ENCODE results near the gene KRT25.
A peak's percentile ranks its signal among the peaks of the same experiment; 100 is the strongest.

The KRT25 gene, protein sequence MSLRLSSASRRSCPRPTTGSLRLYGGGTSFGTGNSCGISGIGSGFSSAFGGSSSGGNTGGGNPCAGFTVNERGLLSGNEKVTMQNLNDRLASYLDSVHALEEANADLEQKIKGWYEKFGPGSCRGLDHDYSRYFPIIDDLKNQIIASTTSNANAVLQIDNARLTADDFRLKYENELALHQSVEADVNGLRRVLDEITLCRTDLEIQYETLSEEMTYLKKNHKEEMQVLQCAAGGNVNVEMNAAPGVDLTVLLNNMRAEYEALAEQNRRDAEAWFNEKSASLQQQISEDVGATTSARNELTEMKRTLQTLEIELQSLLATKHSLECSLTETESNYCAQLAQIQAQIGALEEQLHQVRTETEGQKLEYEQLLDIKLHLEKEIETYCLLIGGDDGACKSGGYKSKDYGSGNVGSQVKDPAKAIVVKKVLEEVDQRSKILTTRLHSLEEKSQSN

DNA sequence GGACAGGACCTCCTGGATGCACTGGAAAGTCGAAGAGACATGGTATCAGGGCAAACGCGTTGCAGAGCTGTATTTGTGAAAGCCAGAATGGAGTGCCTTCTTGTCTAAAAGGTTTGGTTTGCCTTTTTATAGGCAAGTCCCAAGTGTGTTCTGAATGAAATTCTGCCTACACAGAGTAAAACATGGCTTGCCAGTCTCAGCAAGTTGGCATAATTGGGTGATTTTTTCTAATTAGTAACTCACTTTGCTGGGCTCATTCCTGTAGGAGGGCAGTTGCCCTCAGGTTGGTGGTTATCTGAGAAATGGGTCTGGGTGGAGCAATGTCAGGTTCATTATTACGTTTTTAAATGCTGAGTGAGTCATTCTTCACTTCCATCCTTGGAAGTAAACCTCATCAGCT is at the start of gene KRT25:
TSS of gene KRT25 (minus strand) at position 101 of the 400 bp plus-strand sequence. CDS start at position 41, 60 bp downstream.
- no peak for DNase-seq (ENCODE audit: low read depth in 2 of 2)

DNA sequence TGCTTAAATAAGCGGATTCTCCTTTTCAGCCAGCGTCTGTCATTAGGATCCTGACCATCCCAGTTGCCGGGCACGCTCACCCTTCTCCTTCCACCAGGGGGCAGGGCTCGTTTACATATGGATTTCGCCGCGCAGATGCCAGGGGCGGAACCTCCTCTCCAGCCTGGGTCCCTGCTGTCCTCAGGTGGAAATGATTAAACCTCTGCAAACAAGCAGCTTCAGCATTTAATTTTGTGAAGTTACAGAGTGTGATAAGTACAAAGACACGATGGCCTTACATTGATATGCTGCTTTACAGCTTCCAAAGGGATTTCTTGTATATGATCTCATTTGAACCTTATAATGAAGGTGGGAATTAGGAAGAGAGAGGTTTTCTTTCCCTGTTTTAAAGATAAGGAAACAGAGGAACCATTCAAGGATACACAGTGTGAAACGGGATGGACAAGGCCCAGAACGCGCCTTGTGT is 48.5 kb upstream of the KRT25 start:
- DNase-seq (ENCODE audit: low read depth in 2 of 2) = peak; percentile 54 to 56

DNA sequence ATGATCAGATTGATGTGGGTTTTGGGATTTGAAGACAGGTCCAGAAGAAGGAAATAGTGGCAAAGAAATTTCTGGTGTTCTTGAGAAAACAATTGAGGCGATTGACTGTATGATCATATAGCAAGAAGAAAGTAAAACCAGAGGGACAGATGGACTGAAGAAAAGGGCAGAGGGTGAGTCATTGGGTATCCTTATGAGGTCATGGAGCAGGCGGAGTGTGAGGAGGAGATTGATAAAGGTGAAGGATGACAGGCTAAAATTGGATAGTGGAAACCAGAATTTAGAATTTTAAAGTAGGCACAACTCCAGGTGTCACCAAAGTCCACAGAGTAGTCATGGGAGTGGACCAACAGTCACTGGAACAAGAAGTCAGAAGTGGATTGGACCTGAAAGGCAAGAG is 46.0 kb upstream of the KRT25 start:
- DNase-seq (ENCODE audit: low read depth in 2 of 2) = no peak

DNA sequence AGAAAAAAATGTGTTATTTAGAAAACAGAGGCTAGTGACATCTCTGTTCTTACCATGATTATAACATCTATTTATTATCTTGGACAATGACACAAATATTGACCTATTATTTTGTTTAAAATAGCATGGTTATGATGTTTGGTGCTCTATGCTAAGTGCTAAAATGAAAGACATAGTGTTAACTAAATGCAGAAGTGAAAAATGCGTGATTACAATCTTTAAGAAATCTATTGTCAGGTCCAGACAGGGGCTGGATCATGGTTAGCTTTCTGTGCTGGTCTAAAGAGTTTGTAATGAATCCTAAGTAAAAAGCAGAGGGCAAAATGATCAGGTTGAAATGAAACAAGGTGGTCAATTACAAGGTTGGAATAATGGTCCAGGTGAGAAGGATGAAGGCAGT is 45.2 kb upstream of the KRT25 start:
- no peak for DNase-seq (ENCODE audit: low read depth in 2 of 2)

DNA sequence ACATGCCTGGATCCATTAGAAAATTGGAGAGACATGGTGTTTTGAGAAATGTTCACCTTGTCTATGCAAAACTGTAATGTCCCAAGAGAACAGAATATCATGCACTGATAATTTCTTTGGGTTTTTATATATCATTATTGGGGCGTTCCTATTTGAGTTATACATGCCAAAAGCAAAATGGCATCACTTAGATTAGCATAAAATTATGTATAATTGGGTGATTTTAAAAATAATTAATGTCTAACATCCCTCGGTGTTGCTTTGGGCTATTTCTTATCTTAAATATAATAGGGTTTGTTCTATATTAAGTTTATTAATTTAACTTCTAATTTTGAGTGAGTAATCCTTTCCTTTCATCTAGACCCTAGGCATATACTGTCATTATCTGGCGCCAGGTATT is 44.7 kb upstream of the KRT25 start, which contains the start of gene KRT28:
TSS of gene KRT28 (minus strand) at position 101 of the 400 bp plus-strand sequence. CDS start at position 35, 66 bp downstream.
- no peak for DNase-seq (ENCODE audit: low read depth in 2 of 2)

DNA sequence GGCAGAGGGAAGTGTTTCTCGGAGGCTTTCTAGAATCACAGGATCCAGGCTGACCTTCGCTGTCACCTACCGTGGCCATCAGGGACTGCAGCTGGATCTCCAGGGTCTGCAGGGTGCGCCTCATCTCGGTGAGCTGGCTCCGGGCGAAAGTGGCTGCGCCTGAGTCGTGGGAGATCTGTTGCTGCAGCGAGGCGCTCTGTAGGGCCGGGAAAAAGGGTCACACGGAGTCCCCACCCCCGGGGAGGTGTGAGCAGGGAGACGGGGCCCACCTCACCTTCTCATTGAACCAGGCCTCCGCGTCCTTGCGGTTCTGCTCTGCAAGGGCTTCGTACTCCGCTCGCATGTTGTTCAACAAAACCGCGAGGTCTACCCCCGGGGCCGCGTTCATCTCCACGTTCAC is 41.7 kb upstream of the KRT25 start:
- no peak for DNase-seq (ENCODE audit: low read depth in 2 of 2)

DNA sequence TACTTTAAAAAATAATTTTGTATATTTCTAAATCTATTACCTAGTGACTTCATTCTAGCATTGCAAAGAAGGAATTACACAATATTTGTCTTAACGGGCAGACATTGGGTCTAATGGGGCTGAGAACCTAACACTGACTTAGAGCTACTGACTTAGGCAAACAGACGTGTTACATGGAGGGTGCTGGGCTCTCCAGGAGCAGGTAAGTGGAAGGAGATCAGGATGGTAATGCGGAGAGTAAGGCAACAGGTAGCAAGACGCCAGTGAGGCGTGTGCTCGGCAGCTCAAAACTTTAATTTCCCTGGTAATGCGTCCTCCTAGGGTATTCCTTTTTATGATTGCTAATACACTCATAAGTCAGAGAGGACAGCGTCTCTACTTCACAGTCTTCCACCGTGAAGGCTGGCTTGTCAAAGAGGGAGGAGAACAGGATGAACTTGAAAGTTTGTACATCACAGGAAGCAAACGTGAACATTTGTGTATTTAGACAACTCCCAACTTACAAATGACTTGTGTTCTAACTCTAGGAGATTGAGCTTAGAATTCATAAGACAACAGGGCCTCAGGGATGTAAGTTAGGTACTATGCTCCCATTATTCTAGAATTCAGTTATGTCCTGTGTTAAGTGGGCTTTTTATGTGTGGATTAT is 40.0 kb upstream of the KRT25 start:
- no peak for DNase-seq (ENCODE audit: low read depth in 2 of 2)

DNA sequence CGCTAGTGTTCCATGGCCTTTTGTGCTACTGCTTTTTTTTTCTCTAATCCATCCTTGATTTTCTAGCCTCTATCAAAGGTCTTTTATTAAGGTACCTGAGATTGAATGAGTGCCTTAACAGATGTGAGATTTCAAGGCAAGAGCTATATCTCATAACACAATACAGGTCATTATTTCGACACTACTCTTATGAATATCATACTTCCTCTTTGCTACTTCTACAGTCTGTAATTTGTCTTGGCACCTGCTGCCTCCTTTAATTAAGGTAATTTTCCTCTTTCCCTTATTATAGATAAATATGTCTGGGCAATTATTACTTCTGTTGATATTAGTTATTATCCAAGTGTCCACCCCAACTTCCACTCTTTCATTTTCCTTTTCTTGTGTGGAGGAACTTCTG is 39.3 kb upstream of the KRT25 start:
- no peak for DNase-seq (ENCODE audit: low read depth in 2 of 2)

DNA sequence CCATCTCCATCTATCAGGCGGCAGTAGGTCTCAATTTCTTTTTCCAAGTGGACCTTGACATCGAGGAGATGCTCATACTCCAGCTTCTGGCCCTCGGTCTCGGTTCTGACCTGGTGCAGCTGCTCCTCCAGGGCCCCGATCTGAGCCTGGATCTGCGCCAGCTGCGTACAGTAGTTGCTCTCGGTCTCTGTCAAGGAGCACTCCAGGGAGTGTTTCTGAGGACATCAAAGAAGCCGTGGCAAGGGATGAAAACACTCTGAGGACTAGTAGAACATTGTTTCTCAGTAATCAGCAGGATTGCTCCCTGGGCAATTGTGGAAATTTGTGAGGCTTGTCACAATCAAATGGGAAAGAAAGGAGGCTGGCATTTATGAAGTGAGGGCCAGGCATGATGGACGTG is 38.7 kb upstream of the KRT25 start:
- no peak for DNase-seq (ENCODE audit: low read depth in 2 of 2)

DNA sequence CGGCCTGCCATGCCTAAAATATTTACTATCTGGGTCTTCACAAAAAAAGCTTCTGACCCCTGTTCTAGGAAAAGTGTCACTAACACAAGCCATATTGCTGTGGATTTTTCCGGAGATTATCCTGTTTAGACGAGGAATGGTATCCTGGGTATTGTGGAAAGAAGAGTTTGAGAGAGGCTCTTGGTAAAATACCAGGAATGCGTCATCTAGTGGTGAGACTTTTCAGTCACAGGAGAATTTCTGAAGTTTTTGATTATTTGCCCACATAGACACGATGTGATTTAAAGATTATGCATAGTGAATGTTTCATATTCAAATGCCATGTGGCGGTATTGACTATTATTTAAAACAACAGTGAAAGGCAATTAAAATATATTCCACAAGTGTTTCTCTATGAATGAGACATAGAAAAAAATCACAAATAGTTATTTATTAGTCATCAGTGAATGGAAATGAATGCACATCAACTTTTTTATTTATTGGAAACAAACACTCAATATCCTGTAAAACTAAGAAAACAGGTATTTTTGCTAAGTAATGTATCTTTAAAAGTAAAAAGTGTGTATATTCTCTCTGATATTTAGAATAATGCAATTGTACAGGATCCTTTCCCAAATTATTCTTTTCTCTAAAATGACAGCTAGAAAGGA is 36.8 kb upstream of the KRT25 start:
- no peak for DNase-seq (ENCODE audit: low read depth in 2 of 2)

DNA sequence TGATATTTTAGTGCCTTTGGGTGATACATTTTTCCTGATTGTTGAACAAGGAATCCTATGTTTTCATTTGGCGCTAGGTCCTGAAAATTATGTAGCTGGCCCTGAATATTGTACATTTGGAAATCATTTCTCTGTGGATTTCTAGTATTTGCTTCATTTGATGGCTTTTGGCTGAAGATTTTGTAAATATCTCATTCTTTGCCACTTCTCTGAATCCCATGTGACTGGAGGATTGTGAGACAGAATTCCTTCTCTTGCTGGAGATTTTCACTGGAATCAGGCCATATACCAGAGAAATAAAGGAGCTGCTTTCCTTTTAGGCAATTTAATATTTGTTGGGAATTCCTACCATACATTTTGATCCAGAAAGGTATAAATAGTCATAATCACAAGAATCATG is 36.0 kb upstream of the KRT25 start:
- DNase-seq (ENCODE audit: low read depth in 2 of 2) = no peak

DNA sequence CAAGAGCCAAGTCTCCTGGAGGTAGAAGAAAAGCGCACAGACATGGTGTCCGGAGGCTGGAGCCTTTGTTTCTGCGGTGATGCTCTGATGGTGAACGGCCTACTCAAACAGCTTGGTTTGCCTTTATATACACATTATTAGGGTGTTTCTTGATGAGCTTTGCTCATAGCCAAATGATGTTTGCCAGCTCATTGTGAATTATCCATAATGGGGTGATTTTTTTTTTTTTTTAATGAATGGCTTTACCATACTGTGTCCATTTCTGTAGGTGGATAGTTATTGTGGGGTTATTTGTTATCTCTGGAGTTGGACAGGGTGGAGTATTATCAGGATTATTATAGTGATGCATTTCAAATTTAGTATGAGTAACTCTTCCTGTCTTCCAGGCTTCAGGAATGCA is 27.3 kb upstream of the KRT25 start, which contains the start of gene KRT27:
TSS of gene KRT27 (minus strand) at position 101 of the 400 bp plus-strand sequence. CDS start at position 44, 57 bp downstream.
- DNase-seq (ENCODE audit: low read depth in 2 of 2) = no peak

DNA sequence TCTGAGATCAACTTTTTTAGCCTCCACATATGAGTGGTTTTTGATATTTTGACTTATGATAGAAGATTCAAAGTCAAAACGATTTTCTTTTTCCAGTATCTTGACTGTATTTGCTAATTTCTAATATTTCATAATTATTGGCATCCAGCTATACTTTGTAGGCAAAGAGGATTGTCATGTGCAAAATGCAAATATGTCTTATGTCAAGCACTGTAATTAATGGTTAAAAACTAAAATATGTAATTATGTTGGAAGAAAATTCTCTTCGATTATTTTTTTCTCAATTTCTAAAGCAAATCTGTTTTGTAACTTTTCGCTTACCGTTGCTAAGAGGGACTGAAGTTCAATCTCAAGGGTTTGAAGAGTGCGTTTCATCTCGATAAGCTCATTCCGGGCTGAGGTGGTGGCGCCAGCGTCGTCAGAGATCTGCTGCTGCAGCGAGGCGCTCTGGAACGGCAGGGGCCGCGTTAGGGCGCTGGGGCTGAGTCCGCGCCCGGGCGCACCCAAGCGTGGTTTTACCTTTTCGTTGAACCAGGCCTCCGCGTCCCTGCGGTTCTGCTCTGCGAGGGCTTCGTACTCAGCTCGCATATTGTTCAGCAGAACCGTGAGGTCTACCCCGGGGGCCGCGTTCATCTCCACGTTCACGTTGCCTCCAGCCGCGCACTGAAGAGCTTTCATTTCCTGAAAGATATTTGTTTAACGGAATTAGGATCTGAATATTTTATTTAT is 24.2 kb upstream of the KRT25 start:
- no peak for DNase-seq (ENCODE audit: low read depth in 2 of 2)

DNA sequence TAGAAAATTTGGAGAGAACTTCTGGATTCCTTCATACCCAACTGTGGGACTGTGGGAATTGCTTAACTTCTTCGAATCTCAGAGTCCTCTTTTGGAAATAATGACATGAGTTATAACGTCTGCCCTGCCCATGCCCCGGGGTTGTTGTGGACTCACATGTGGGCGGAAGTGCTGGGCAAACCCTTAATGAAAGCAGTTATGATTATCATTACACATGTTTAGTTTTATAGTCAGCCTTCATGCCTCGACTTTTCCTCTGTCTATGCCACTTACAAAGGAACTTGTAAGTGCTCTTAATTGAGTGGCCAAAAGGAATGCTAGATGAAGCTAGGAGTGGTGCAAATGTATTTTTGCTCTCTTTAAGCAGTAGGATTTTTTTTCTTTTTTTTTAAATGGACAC is 23.3 kb upstream of the KRT25 start:
- no peak for DNase-seq (ENCODE audit: low read depth in 2 of 2)

DNA sequence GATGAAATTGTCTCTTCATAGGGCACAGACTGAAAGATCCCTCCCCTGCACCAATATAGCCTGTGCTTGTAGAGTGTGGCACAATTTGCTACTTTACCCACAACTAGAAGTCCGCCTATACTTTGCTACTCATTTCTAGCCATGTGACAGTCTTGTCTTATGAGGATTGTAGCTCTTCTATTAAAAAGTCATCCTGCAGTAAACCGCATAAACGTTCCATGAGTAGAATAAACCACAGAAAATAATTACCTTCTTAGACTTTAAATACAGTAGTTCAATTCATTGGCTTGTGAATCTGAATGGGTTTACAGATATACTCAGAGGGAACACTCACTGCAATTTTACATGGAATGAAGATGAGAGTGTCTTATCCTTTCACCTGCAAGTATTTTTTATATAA is 22.8 kb upstream of the KRT25 start:
- no peak for DNase-seq (ENCODE audit: low read depth in 2 of 2)

DNA sequence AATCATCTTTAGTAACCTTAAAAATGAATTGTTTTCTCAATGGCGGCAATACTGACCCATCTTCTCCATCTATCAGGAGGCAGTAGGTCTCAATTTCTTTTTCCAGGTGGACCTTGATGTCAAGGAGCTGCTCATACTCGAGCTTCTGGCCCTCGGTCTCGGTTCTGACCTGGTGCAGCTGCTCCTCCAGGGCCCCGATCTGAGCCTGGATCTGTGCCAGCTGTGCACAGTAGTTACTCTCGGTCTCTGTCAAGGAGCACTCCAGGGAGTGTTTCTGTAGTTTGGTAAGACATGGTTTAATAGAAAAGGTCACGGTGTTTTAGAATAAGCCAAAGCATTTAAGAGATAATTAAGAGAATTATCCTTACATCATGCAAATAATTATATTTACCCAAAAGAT is 22.3 kb upstream of the KRT25 start:
- no peak for DNase-seq (ENCODE audit: low read depth in 2 of 2)

DNA sequence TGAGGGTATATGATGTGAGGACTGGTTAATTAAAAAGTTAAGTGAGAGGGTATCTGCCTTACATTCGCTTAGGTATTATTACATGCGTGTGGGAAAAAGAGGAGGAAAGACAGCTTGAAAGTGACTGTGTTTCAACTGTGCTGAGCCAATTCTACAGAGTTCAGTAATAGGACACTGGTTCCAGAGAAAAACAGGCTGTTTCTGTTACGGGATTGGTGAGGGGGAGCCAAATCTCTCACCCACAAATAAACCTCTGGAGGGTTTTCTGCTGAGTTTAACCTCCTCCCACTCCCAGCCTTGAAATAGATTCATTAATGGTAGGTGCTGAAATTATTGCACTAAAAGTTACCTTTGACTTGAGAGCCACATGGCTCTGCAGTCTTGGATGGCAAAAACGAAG is 20.8 kb upstream of the KRT25 start:
- DNase-seq (ENCODE audit: low read depth in 2 of 2) = no peak

DNA sequence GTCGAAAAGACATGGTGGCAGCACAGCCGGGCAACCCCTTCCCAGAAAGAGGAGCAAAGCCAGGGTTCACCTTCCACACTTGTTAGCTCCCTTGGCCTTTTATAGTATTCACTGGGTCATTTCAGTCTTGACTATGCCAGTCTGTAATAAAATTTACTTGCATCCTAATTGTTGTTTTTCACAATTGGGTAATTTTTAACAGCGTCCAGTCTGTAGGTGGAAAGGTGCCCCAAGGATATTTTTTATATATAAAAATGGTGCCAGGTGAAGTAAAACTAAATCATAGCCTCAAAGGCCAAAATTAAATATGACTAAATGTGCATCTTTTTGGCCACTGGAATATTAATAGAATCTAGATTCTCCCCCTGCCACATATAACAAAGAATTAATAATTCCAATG is 17.0 kb upstream of the KRT25 start, which contains the start of gene KRT26:
TSS of gene KRT26 (minus strand) at position 101 of the 400 bp plus-strand sequence. CDS start at position 13, 88 bp downstream.
- no peak for DNase-seq (ENCODE audit: low read depth in 2 of 2)

DNA sequence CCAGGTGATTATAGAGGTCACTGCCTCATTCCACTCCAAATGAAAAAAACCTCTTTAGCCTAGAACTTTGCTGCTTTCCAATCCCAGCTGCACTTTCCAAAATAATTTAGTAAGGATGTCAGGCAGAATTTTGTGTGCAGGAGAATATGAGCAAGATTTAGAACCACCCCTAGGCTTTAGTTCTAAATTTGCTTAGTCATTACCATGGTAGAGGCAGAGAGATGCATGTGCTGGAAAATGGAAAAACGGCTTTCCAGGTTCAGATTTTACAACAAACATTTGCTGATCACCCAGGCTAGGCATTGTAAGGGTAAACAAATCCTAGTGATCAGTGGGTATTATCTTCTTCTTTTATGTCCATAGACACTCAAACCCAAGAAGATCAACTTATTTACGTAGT is 10.5 kb upstream of the KRT25 start:
- no peak for DNase-seq (ENCODE audit: low read depth in 2 of 2)

DNA sequence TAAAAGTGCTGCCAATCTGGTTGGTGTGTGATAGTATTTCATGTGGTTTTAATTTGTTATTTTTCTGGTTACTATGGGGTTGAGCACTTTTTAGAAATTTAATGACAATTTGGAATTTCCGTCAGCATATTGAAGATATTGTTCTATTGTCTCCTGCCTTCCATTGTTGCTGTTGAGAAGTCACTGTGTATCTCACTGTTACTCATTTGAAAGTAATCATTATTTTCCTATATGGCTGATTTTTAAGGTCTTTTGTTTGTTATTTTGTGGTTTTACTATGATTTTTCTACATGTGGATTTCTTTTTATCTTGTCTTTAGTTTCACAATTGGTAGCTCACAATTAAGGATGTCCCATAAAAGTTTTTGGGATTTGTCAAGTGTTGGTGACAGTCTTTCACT is 8.6 kb upstream of the KRT25 start:
- DNase-seq (ENCODE audit: low read depth in 2 of 2) = no peak
